HG03442 (cell line): ENCODE data around the gene TUBB3.
"Not testable (repeated sequence)": the region's sequence is repeated elsewhere in the genome, so short reads cannot be mapped to it uniquely, and the experiment has no call there.

Source experiments
- ATAC-seq: cut with Tn5 transposase; IDR thresholded peaks from one replicate; pipeline ENCODE4 v1.9.1; 2021; ENCODE audit warnings: mild to moderate bottlenecking, moderate library complexity; ENCODE audit not compliant: unreplicated experiment

Gene TUBB3

GRCh38 chr16:89922884-89923639 lies at the start of gene TUBB3:
TUBB3 (plus strand) TSS chr16:89923342; CDS start chr16:89923402, 60 bp downstream.
- peak; percentile 36 for ATAC-seq

GRCh38 chr16:89873972-89874689 lies 49.0 kb upstream of the TUBB3 start:
- peak; percentile 70 for ATAC-seq

- ATAC-seq, result not testable (repeated sequence)
Measured at GRCh38 chr16:89879123-89879522, 44.0 kb upstream of the TUBB3 start.

GRCh38 chr16:89880477-89881367 lies 42.4 kb upstream of the TUBB3 start:
- ATAC-seq, result no peak

- ATAC-seq, result no peak
Measured at GRCh38 chr16:89881368-89881730, 41.8 kb upstream of the TUBB3 start.

GRCh38 chr16:89883346-89884040 lies 39.6 kb upstream of the TUBB3 start:
- ATAC-seq, result no peak

GRCh38 chr16:89884041-89884421 lies 39.1 kb upstream of the TUBB3 start:
- no peak for ATAC-seq

GRCh38 chr16:89887243-89887642 lies 35.9 kb upstream of the TUBB3 start:
- ATAC-seq, result no peak

- ATAC-seq, result no peak
Measured at GRCh38 chr16:89890200-89890599, 32.9 kb upstream of the TUBB3 start.

GRCh38 chr16:89890886-89891657 lies 32.1 kb upstream of the TUBB3 start:
- no peak for ATAC-seq

GRCh38 chr16:89892055-89892630 lies 31.0 kb upstream of the TUBB3 start:
- ATAC-seq, result no peak

GRCh38 chr16:89892635-89893034 lies 30.5 kb upstream of the TUBB3 start:
- no peak for ATAC-seq

- ATAC-seq, result no peak
Measured at GRCh38 chr16:89893642-89894548, 29.2 kb upstream of the TUBB3 start.

GRCh38 chr16:89895482-89896250 lies 27.5 kb upstream of the TUBB3 start:
- ATAC-seq, result no peak

GRCh38 chr16:89897204-89897603 lies 25.9 kb upstream of the TUBB3 start:
- no peak for ATAC-seq

GRCh38 chr16:89898201-89898967 lies 24.8 kb upstream of the TUBB3 start:
- ATAC-seq, result no peak

- no peak for ATAC-seq
Measured at GRCh38 chr16:89899879-89900481, 23.2 kb upstream of the TUBB3 start.
